Lower leg skin (tissue), 4 donors: ENCODE data around the gene TNS3. TPM values are rescaled to one million over a fixed set of nuclear protein-coding genes. Genes with fewer than 3 reads are reported as not detected.
A peak's percentile ranks its signal among the peaks of the same experiment; 100 is the strongest.

ENCODE experiments used
- DNase-seq, 2 donors: peaks; one replicate each; pipeline ENCODE4 v3.0.0-alpha.2; 2019; ENCODE audit warnings: low spot score in 2 of 2
- H3K4me3 ChIP-seq: fragments of 200-600 bp; sonication (generic); 2 replicates; pipeline ENCODE4 v1.5.1; 2017; ENCODE audit warnings: mild to moderate bottlenecking, low read depth; ENCODE audit not compliant: poor library complexity, severe bottlenecking
- POLR2A ChIP-seq, 2 donors: fragments of 450-650 bp; IDR thresholded peaks; one replicate each; pipeline ENCODE4 v1.6.1; 2016 to 2017; ENCODE audit warnings: antibody characterized with exemption in 2 of 2, mild to moderate bottlenecking in 1 of 2, moderate library complexity in 1 of 2
- WGBS, 2 donors: methylation state at CpG; one replicate each; pipeline ENCODE4 v1.1.5; 2018; 5-methylcytosine and 5-hydroxymethylcytosine counted together
- intact Hi-C: fragments of 100-400 bp; cut with DNase I; formaldehyde crosslinking; loops from one replicate; pipeline ENCODE4 v1.15.0; 2023; ENCODE audit warnings: low total_unique reads
- total RNA-seq, 4 donors: library from RNA; depleted of rRNA; stranded (reverse); fragments of >200 nt; gene quantifications; one replicate each; pipeline ENCODE4 v1.1.0, GENCODE V29; 2016
- TF ChIP-seq, protein P1 (sequence below), 3 donors: fragments of 450-650 bp; IDR thresholded peaks; one replicate each; pipeline ENCODE4 v1.5.1; 2016; ENCODE audit warnings: antibody characterized with exemption in 3 of 3, mild to moderate bottlenecking in 3 of 3, moderate library complexity in 2 of 3

The TNS3 gene
- total RNA-seq, 4 donors from 2014 or later: 19.5 to 33.9 (median 25.5) TPM

- WGBS, 2 donors: 90 to 94% methylated on average over 5 of the region's 5 CpGs
- peak in 1 of 2 donors; percentile 48 for DNase-seq
- H3K4me3 ChIP-seq: no peak overlapping the region
- TF ChIP-seq POLR2A (IDR thresholded peaks at IDR 0.05): no peak
- TF ChIP-seq, protein P1, sequence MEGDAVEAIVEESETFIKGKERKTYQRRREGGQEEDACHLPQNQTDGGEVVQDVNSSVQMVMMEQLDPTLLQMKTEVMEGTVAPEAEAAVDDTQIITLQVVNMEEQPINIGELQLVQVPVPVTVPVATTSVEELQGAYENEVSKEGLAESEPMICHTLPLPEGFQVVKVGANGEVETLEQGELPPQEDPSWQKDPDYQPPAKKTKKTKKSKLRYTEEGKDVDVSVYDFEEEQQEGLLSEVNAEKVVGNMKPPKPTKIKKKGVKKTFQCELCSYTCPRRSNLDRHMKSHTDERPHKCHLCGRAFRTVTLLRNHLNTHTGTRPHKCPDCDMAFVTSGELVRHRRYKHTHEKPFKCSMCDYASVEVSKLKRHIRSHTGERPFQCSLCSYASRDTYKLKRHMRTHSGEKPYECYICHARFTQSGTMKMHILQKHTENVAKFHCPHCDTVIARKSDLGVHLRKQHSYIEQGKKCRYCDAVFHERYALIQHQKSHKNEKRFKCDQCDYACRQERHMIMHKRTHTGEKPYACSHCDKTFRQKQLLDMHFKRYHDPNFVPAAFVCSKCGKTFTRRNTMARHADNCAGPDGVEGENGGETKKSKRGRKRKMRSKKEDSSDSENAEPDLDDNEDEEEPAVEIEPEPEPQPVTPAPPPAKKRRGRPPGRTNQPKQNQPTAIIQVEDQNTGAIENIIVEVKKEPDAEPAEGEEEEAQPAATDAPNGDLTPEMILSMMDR (IDR thresholded peaks at IDR 0.05): no peak
- intact Hi-C loops: no loop called here
Observed at GRCh38 chr7:47342296-47343060, 239.4 kb downstream of the TNS3 start.

GRCh38 chr7:47340517-47340916 is 241.4 kb downstream of the TNS3 start:
- WGBS, 2 donors: 85 to 86% methylated on average over 3 of the region's 3 CpGs
- DNase-seq: peak in 1 of 2 donors; percentile 17
- no peak overlapping the region for H3K4me3 ChIP-seq
- intact Hi-C loops: no loop called here
- TF ChIP-seq POLR2A (IDR thresholded peaks at IDR 0.05): no peak
- TF ChIP-seq, protein P1 (IDR thresholded peaks at IDR 0.05): no peak

GRCh38 chr7:47338026-47338425 is 243.9 kb downstream of the TNS3 start:
- TF ChIP-seq, protein P1 (IDR thresholded peaks at IDR 0.05): no peak
- no peak for TF ChIP-seq POLR2A (IDR thresholded peaks at IDR 0.05)
- no peak for DNase-seq
- WGBS, 2 donors: 68 to 82% methylated on average over 1 of the region's 1 CpG
- intact Hi-C loops: no loop called here
- no peak overlapping the region for H3K4me3 ChIP-seq

GRCh38 chr7:47337531-47337930 is 244.4 kb downstream of the TNS3 start:
- TF ChIP-seq POLR2A (IDR thresholded peaks at IDR 0.05): no peak
- TF ChIP-seq, protein P1 (IDR thresholded peaks at IDR 0.05): no peak
- no peak overlapping the region for H3K4me3 ChIP-seq
- no peak for DNase-seq
- 56 to 66% methylated on average over 3 of the region's 3 CpGs for WGBS, 2 donors
- intact Hi-C loops: no loop called here

DNA sequence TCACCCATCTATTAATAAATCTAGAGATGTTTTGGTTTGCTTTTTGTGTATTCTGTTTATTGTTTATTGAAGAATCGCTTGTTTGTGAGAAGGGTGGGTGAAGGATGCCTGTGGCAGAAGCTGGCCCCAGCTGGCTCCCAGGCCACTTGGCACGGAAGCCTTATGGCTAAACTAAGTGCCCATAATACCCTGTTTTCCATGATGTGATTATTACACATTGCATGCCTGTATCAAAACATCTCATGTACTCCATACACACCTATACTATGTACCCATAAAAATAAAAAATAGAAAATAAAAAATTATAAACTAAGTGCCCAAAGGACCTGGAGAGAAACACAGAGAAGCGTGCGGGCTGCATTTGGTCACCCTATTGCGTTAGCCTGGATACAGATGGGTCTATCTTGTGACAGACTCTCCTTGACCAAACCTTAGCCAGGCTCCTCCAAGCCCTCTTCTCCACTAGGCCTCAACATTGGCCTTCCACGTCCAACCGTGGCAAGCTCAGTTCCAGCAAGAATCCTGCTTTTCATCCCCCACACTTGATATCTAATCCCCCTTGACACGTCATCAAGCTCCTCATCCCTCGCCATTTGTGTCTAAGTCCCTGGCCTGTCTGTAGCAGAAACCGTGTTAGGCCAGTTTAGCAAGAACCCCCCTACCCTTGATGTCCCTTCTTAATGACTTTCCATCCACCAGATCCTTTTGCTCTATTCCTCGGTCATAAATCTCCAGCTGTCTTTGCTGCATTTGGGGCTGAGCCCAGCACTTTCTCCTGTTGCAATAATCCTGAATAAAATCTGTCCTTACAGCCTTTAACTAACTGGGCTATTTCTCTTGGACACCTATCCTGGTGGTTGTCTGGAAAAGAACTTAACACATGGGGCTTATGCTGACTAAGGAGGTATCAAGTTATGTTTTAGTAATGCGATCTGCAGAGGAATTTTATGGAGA is 245.2 kb downstream of the TNS3 start:
- intact Hi-C loops: no loop called here
- no peak overlapping the region for H3K4me3 ChIP-seq
- 85 to 86% methylated on average over 12 of the region's 12 CpGs for WGBS, 2 donors
- TF ChIP-seq POLR2A (IDR thresholded peaks at IDR 0.05): no peak
- TF ChIP-seq, protein P1 (IDR thresholded peaks at IDR 0.05): no peak
- peak in 1 of 2 donors; percentile 66 for DNase-seq
